CD4-positive, CD25-positive, alpha-beta regulatory T cell (primary cell): ENCODE data around the gene PRSS37. TPM values are rescaled to one million over a fixed set of nuclear protein-coding genes. Genes with fewer than 3 reads are reported as not detected.
"Not testable (repeated sequence)": the region's sequence is repeated elsewhere in the genome, so short reads cannot be mapped to it uniquely, and the experiment has no call there.

Experiments
- ATAC-seq, 2 donors: fragments of 150-1000 bp; cut with Tn5 transposase; one replicate each; pipeline ENCODE4 v1.10.0; 2021; ENCODE audit warnings: low read depth in 2 of 2, moderate number of reproducible peaks in 2 of 2, moderate library complexity in 1 of 2
- DNase-seq, 3 donors: peaks; one replicate each; pipeline versions ENCODE4 v3.0.0 to v3.0.0-alpha.2; 2012 to 2022; ENCODE audit warnings: mixed read lengths in 1 of 3
- H3K27ac ChIP-seq: one replicate; pipeline ENCODE4 v1.7.0; 2013; ENCODE audit warnings: mild to moderate bottlenecking, low read length; ENCODE audit not compliant: insufficient read depth, poor library complexity, severe bottlenecking
- H3K27me3 ChIP-seq: one replicate; pipeline ENCODE4 v1.7.0; 2013; ENCODE audit warnings: low read length; ENCODE audit not compliant: control insufficient read depth, insufficient read depth
- H3K36me3 ChIP-seq: one replicate; pipeline ENCODE4 v1.7.0; 2013; ENCODE audit warnings: mild to moderate bottlenecking, low read length, moderate library complexity; ENCODE audit not compliant: control insufficient read depth, insufficient read depth
- H3K4me1 ChIP-seq: 2 replicates; pipeline ENCODE4 v1.7.0; 2013; ENCODE audit warnings: mild to moderate bottlenecking, low read length; ENCODE audit not compliant: insufficient read depth, control insufficient read depth, poor library complexity, severe bottlenecking
- H3K4me3 ChIP-seq: one replicate; pipeline ENCODE4 v1.7.0; 2013; ENCODE audit warnings: low read depth, mild to moderate bottlenecking, low read length, moderate library complexity
- H3K9me3 ChIP-seq, 2 experiments: 1 replicate in 1 of 2; 2 replicates in 1 of 2; pipeline ENCODE4 v1.7.0; 2013; ENCODE audit warnings: low read length in 2 of 2, mild to moderate bottlenecking in 1 of 2, moderate library complexity in 1 of 2; ENCODE audit not compliant: control insufficient read depth in 2 of 2
- H3K27ac Mint-ChIP-seq, 3 donors: one replicate each; pipeline ENCODE4 v1.8.0; 2020 to 2022; ENCODE audit warnings: mild to moderate bottlenecking in 3 of 3, mixed read lengths in 3 of 3, moderate library complexity in 2 of 3
- H3K27me3 Mint-ChIP-seq: one replicate; pipeline ENCODE4 v1.8.0; 2022; ENCODE audit warnings: mild to moderate bottlenecking, mixed read lengths
- H3K36me3 Mint-ChIP-seq: one replicate; pipeline ENCODE4 v1.8.0; 2020; ENCODE audit warnings: mixed read lengths
- H3K4me1 Mint-ChIP-seq, 4 donors: one replicate each; pipeline ENCODE4 v1.8.0; 2020 to 2022; ENCODE audit warnings: mixed read lengths in 4 of 4, mild to moderate bottlenecking in 1 of 4
- H3K4me3 Mint-ChIP-seq, 4 donors: one replicate each; pipeline ENCODE4 v1.8.0; 2020 to 2022; ENCODE audit warnings: mild to moderate bottlenecking in 4 of 4, mixed read lengths in 4 of 4, moderate library complexity in 3 of 4
- H3K9me3 Mint-ChIP-seq, 7 donors: one replicate each; pipeline ENCODE4 v1.8.0; 2020 to 2022; ENCODE audit warnings: mixed read lengths in 7 of 7, mild to moderate bottlenecking in 3 of 7, moderate library complexity in 2 of 7
- polyA plus RNA-seq, 4 donors: library from polyadenylated mRNA; unstranded; fragments of 300-500 nt; fragmentation: Illumina TruSeq; gene quantifications; one replicate each; pipeline ENCODE4 v1.2.3, GENCODE V29; 2021
- total RNA-seq: library from RNA; stranded (reverse); gene quantifications from one replicate; pipeline ENCODE4 v1.2.3, GENCODE V29; 2022

The PRSS37 gene
- total and polyA plus RNA-seq, 5 donors from 2014 or later, result not detected

DNA sequence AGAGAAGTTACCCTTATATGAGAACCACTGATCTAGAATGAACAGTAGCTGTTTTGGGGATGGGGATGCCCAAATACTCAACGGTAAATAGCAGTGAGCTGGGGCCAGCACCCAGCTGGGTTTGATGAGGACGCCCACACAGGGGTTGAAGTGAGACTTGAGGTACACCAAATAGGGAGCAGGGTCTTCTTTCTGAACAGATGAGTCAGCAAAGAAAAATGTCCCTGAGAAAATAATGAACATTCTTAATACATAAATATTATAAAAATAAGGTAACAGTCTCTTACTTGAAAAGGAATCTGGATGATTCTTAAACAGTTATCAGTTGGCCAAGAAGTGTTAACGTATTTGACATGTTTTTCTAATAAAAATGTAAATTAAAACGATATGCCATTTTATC, 2.0 kb downstream of the PRSS37 start:
- Histone ChIP-seq H3K27ac (no peak overlapping the region), H3K4me3 (no peak overlapping the region), H3K9me3 (no peaks in the 10 kb centered on the region), H3K27me3 (no peaks in the 10 kb centered on the region), H3K4me1 (no peaks in the 10 kb centered on the region), H3K36me3 (no peaks in the 10 kb centered on the region)
- Mint-ChIP-seq H3K4me3 (no peak overlapping the region), H3K27ac (no peak overlapping the region), H3K9me3 (peaks cover 0 to 4% (median 0%) of the 10 kb centered on the region in 7 donors), H3K4me1 (no peaks in the 10 kb centered on the region), H3K27me3 (no peaks in the 10 kb centered on the region), H3K36me3 (peaks cover 5% of the 10 kb centered on the region)
- no peak for DNase-seq
- ATAC-seq, result no peak

GRCh38 chr7:141838581-141838980, 2.7 kb downstream of the PRSS37 start:
- Mint-ChIP-seq H3K4me1 (no peaks in the 10 kb centered on the region), H3K27ac (no peak overlapping the region), H3K4me3 (no peak overlapping the region), H3K9me3 (peaks cover 0 to 4% (median 0%) of the 10 kb centered on the region in 7 donors), H3K36me3 (peaks cover 5% of the 10 kb centered on the region), H3K27me3 (no peaks in the 10 kb centered on the region)
- ATAC-seq (no peak), DNase-seq (no peak)
- H3K27me3 ChIP-seq, result no peaks in the 10 kb centered on the region
- no peaks in the 10 kb centered on the region for H3K9me3 ChIP-seq
- no peaks in the 10 kb centered on the region for H3K36me3 ChIP-seq
- H3K4me3 ChIP-seq, result no peak overlapping the region
- H3K4me1 ChIP-seq, result no peaks in the 10 kb centered on the region
- H3K27ac ChIP-seq, result no peak overlapping the region

GRCh38 chr7:141837683-141838082, 3.6 kb downstream of the PRSS37 start:
- ATAC-seq, result no peak
- Mint-ChIP-seq H3K9me3 (peaks cover 0 to 4% (median 0%) of the 10 kb centered on the region in 7 donors), H3K27ac (no peak overlapping the region)

DNA sequence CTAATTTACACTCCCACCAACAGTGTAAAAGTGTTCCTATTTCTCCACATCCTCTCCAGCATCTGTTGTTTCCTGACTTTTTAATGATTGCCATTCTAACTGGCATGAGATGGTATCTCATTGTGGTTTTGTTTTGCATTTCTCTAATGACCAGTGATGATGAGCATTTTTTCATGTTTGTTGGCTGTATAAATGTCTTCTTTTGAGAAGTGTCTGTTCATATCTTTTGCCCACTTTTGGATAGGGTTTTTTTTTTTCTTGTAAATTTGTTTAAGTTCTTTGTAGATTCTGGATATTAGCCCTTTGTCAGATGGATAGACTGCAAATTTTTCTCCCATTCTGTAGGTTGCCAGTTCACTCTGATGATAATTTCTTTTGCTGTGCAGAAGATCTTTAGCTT, 18.9 kb downstream of the PRSS37 start:
- H3K4me1 ChIP-seq, H3K27me3 Mint-ChIP-seq, H3K36me3 ChIP-seq, H3K4me3 Mint-ChIP-seq, H3K27ac Mint-ChIP-seq, H3K4me1 Mint-ChIP-seq, ATAC-seq, DNase-seq, H3K36me3 Mint-ChIP-seq, H3K4me3 ChIP-seq, H3K27me3 ChIP-seq, H3K27ac ChIP-seq: not testable (repeated sequence)
- H3K9me3 Mint-ChIP-seq, result peaks cover 0 to 48% (median 18%) of the 10 kb centered on the region in 7 donors
- peaks cover 13 to 19% of the 10 kb centered on the region in 2 experiments for H3K9me3 ChIP-seq

More at GRCh38 chr7:141837683-141838082, 3.6 kb downstream of the PRSS37 start:
- no peaks in the 10 kb centered on the region for H3K27me3 Mint-ChIP-seq
- Histone ChIP-seq H3K36me3 (no peaks in the 10 kb centered on the region), H3K27me3 (no peaks in the 10 kb centered on the region), H3K4me3 (no peak overlapping the region), H3K9me3 (no peaks in the 10 kb centered on the region), H3K27ac (no peak overlapping the region), H3K4me1 (no peaks in the 10 kb centered on the region)
- no peak for DNase-seq
- no peak overlapping the region for H3K4me3 Mint-ChIP-seq
- H3K36me3 Mint-ChIP-seq, result peaks cover 5% of the 10 kb centered on the region
- no peaks in the 10 kb centered on the region for H3K4me1 Mint-ChIP-seq

GRCh38 chr7:141820067-141820466, 21.2 kb downstream of the PRSS37 start:
- no peaks in the 10 kb centered on the region for H3K36me3 ChIP-seq
- no peak for ATAC-seq
- Mint-ChIP-seq H3K27me3 (peaks cover 4% of the 10 kb centered on the region), H3K4me1 (no peaks in the 10 kb centered on the region), H3K4me3 (no peak overlapping the region), H3K36me3 (peaks cover 9% of the 10 kb centered on the region), H3K9me3 (peaks cover 0 to 48% (median 17%) of the 10 kb centered on the region in 7 donors), H3K27ac (no peak overlapping the region)
- H3K4me3 ChIP-seq, result no peak overlapping the region
- DNase-seq, result no peak
- no peaks in the 10 kb centered on the region for H3K27me3 ChIP-seq
- peaks cover 13 to 19% of the 10 kb centered on the region in 2 experiments for H3K9me3 ChIP-seq
- H3K27ac ChIP-seq, result no peak overlapping the region
- H3K4me1 ChIP-seq, result no peaks in the 10 kb centered on the region

GRCh38 chr7:141792526-141792925, 48.8 kb downstream of the PRSS37 start:
- H3K27me3 Mint-ChIP-seq, result no peaks in the 10 kb centered on the region
- Histone ChIP-seq H3K4me3 (no peak overlapping the region), H3K36me3 (peaks cover 3% of the 10 kb centered on the region), H3K27me3 (no peaks in the 10 kb centered on the region), H3K27ac (no peak overlapping the region), H3K4me1 (no peaks in the 10 kb centered on the region), H3K9me3 (no peaks in the 10 kb centered on the region)
- DNase-seq (no peak), ATAC-seq (no peak)
- H3K27ac Mint-ChIP-seq, result no peak overlapping the region
- H3K9me3 Mint-ChIP-seq, result peaks cover 0 to 4% (median 0%) of the 10 kb centered on the region in 7 donors
- H3K4me3 Mint-ChIP-seq, result no peak overlapping the region
- peaks cover 29% of the 10 kb centered on the region for H3K36me3 Mint-ChIP-seq
- peaks cover 0 to 3% (median 0%) of the 10 kb centered on the region in 4 donors for H3K4me1 Mint-ChIP-seq

DNA sequence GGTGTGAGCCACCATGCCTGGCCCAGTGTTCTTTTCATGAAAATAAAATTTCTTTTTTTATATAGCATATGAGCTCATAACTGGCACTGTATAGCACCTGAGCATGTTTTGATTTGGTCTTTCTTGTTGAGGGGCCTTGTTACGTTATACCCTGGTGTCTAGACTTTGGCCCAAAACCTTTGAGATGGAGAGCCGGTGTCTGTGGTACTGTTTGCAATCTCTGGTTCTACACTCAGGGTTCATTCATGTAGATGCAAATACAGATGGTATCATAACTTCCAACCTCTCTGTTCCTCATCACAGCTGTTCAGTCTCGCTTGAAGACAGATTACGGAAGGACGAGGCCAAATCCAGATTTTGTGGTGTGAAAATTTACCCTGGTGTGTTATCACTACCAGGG, 51.4 kb downstream of the PRSS37 start, which contains the start of gene TAS2R5:
TSS of gene TAS2R5 (plus strand) at position 301 of the 400 bp plus-strand sequence. CDS start 145 bp downstream, outside the sequence.
- Mint-ChIP-seq H3K36me3 (peaks cover 24% of the 10 kb centered on the region), H3K27ac (no peak within 1 kb of the TSS), H3K9me3 (no peaks in the 10 kb centered on the region), H3K4me3 (no peak within 1 kb of the TSS), H3K27me3 (no peaks in the 10 kb centered on the region), H3K4me1 (peaks cover 0 to 4% (median 3%) of the 10 kb centered on the region in 4 donors)
- H3K9me3 ChIP-seq, result no peaks in the 10 kb centered on the region
- H3K4me3 ChIP-seq, result no peak within 1 kb of the TSS
- no peak within 1 kb of the TSS for H3K27ac ChIP-seq
- DNase-seq (no peak), ATAC-seq (no peak)
- H3K27me3 ChIP-seq, result no peaks in the 10 kb centered on the region
- peaks cover 3% of the 10 kb centered on the region for H3K36me3 ChIP-seq
- H3K4me1 ChIP-seq, result no peaks in the 10 kb centered on the region

DNA sequence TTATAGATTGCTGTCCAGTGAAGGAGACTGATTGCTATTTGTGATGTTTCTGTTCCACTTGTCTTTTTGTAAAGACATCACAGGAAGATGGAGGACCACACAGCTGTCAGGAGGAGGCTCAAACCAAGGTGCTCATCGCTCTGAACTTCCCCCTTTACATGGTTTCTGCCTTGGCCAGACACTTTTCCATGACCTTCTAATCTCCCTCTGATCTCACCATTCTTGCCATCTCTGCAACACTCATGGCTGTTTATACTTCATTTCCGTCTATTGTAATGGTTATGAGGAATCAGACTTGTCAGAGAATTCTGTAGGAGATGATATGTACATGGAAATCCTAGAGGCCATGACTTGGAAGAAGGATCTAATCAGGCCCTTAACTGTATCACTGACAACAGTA, 53.0 kb downstream of the PRSS37 start:
- ATAC-seq (no peak), DNase-seq (no peak)
- peaks cover 0 to 4% (median 3%) of the 10 kb centered on the region in 4 donors for H3K4me1 Mint-ChIP-seq
- H3K27me3 Mint-ChIP-seq, result no peaks in the 10 kb centered on the region
- Histone ChIP-seq H3K9me3 (no peaks in the 10 kb centered on the region), H3K4me1 (no peaks in the 10 kb centered on the region), H3K27me3 (no peaks in the 10 kb centered on the region), H3K4me3 (no peak overlapping the region), H3K27ac (no peak overlapping the region), H3K36me3 (peaks cover 3% of the 10 kb centered on the region)
- no peak overlapping the region for H3K4me3 Mint-ChIP-seq
- peaks cover 20% of the 10 kb centered on the region for H3K36me3 Mint-ChIP-seq
- H3K27ac Mint-ChIP-seq, result no peak overlapping the region
- H3K9me3 Mint-ChIP-seq, result no peaks in the 10 kb centered on the region
